DND-41 (cell line): ENCODE measurements around the gene CAPN15.

ENCODE experiments used
- ATAC-seq: fragments of 200-7000 bp; cut with Tn5 transposase; 3 replicates; pipeline ENCODE4 v1.9.1; 2021; ENCODE audit warnings: low read depth; ENCODE audit not compliant: insufficient read depth
- DNase-seq: peaks from one replicate; pipeline ENCODE4 v3.0.0-alpha.2; 2020
- H2AFZ ChIP-seq: 2 replicates; pipeline ENCODE4 v1.6.0; 2012; ENCODE audit warnings: low read depth, low read length
- H3K27ac ChIP-seq: 2 replicates; pipeline ENCODE4 v1.5.1; 2012; ENCODE audit warnings: low read length, inconsistent platforms
- H3K27me3 ChIP-seq: fragments of 200-600 bp; sonication (generic); 2 replicates; pipeline ENCODE4 v1.6.0; 2012; ENCODE audit warnings: low read length, mild to moderate bottlenecking, inconsistent platforms; ENCODE audit not compliant: insufficient read depth, poor library complexity
- H3K36me3 ChIP-seq: 2 replicates; pipeline ENCODE4 v1.5.1; 2012; ENCODE audit warnings: low read length, inconsistent platforms; ENCODE audit not compliant: insufficient read depth
- H3K4me1 ChIP-seq: 2 replicates; pipeline ENCODE4 v1.5.1; 2012; ENCODE audit warnings: mild to moderate bottlenecking, low read length; ENCODE audit not compliant: insufficient read depth
- H3K4me2 ChIP-seq: 2 replicates; pipeline ENCODE4 v1.6.0; 2012; ENCODE audit warnings: mild to moderate bottlenecking, moderate library complexity, low read length, inconsistent platforms; ENCODE audit not compliant: insufficient read depth
- H3K4me3 ChIP-seq, 2 experiments: fragments of 200-600 bp in 1 of 2; shearing (Covaris generic) in 1 of 2; 2 replicates each; pipeline ENCODE4 v1.5.1; 2012 to 2016; ENCODE audit warnings: inconsistent platforms in 2 of 2, low read length in 2 of 2, mild to moderate bottlenecking in 2 of 2, low read depth in 1 of 2, moderate library complexity in 1 of 2
- H3K79me2 ChIP-seq: 2 replicates; pipeline ENCODE4 v1.6.0; 2012; ENCODE audit warnings: low read length, inconsistent platforms; ENCODE audit not compliant: insufficient read depth
- H3K9ac ChIP-seq: 2 replicates; pipeline ENCODE4 v1.6.0; 2012; ENCODE audit warnings: low read depth, mild to moderate bottlenecking, inconsistent platforms, low read length, moderate library complexity
- H3K9me3 ChIP-seq: 2 replicates; pipeline ENCODE4 v1.5.1; 2012; ENCODE audit warnings: low read length, moderate library complexity, mild to moderate bottlenecking, inconsistent platforms; ENCODE audit not compliant: insufficient read depth, severe bottlenecking
- H4K20me1 ChIP-seq: 2 replicates; pipeline ENCODE4 v1.6.0; 2012; ENCODE audit warnings: low read length; ENCODE audit not compliant: insufficient read depth
- EZH2 ChIP-seq: IDR thresholded peaks from 3 replicates; pipeline ENCODE4 v1.6.1; 2012; ENCODE audit warnings: borderline replicate concordance, low read depth, mild to moderate bottlenecking, moderate library complexity, low read length, inconsistent platforms; ENCODE audit not compliant: severe bottlenecking
- TF ChIP-seq, protein P1 (sequence below): IDR thresholded peaks from 2 replicates; pipeline ENCODE4 v1.5.1; 2012; ENCODE audit warnings: borderline replicate concordance, low read length, moderate library complexity, mild to moderate bottlenecking; ENCODE audit not compliant: poor library complexity, severe bottlenecking; ENCODE audit errors: extremely low read depth

CAPN15 gene

DNA sequence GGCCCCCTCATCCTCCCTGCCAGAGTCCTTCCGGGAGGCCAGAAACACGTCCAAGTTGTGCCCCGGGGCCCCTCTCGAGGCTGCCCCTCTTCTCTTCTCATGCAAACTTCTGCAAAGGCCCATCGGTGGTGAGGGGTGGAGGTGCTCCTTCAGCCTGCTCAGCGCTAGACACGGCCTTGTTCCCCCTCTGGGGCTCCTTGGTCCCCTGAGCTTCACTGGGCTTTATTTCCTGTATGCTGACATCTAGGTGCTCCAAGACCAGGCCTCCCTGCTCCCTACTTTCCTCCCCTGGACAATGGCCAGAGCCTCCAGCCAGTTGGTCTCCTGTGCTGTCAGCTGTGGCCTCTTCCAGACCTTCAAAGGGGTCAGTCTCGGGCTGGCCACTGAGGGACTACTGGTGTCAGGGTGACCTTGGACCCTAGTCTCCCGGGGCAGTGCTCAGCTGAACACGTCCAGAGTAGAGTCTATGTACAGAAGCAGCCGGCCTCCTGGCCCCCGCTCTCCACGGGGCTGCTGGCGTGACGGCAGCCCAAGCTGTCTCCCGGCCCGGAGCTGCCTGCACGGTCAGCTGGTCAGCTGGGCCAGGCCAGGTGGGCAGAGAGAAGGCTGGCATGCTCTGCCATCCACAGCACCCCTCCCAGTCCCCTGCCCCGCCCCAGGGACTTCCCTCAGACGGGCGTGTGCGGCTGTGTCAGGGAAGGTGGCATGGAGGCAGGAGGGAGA lies 30.9 kb downstream of the CAPN15 start:
- Histone ChIP-seq H3K9ac (no peak overlapping the region), H3K79me2 (no peaks in the 10 kb centered on the region), H4K20me1 (no peaks in the 10 kb centered on the region; the same call in 1 of the 2 replicates), H2AFZ (no peak overlapping the region), H3K4me3 (no peak overlapping the region), H3K4me1 (no peaks in the 10 kb centered on the region), H3K27me3 (no peaks in the 10 kb centered on the region), H3K9me3 (no peaks in the 10 kb centered on the region), H3K27ac (no peak overlapping the region), H3K36me3 (no peaks in the 10 kb centered on the region; the same call in 1 of the 2 replicates), H3K4me2 (no peak overlapping the region)
- DNase-seq, result no peak
- ATAC-seq, result no peak
- no peak for TF ChIP-seq EZH2
- TF ChIP-seq, protein P1, sequence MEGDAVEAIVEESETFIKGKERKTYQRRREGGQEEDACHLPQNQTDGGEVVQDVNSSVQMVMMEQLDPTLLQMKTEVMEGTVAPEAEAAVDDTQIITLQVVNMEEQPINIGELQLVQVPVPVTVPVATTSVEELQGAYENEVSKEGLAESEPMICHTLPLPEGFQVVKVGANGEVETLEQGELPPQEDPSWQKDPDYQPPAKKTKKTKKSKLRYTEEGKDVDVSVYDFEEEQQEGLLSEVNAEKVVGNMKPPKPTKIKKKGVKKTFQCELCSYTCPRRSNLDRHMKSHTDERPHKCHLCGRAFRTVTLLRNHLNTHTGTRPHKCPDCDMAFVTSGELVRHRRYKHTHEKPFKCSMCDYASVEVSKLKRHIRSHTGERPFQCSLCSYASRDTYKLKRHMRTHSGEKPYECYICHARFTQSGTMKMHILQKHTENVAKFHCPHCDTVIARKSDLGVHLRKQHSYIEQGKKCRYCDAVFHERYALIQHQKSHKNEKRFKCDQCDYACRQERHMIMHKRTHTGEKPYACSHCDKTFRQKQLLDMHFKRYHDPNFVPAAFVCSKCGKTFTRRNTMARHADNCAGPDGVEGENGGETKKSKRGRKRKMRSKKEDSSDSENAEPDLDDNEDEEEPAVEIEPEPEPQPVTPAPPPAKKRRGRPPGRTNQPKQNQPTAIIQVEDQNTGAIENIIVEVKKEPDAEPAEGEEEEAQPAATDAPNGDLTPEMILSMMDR, result no peak

- no peaks in the 10 kb centered on the region for H3K27me3 ChIP-seq
- no peaks in the 10 kb centered on the region for H3K36me3 ChIP-seq
- H3K9me3 ChIP-seq, result no peaks in the 10 kb centered on the region
- H3K27ac ChIP-seq, result no peak overlapping the region
- no peak for TF ChIP-seq EZH2
- TF ChIP-seq, protein P1, result no peak
- H3K4me2 ChIP-seq, result no peak overlapping the region
- H3K4me3 ChIP-seq, result no peak overlapping the region
- no peaks in the 10 kb centered on the region for H3K79me2 ChIP-seq
- DNase-seq, result no peak
- ATAC-seq, result no peak
- H3K9ac ChIP-seq, result no peak overlapping the region
- no peak overlapping the region for H2AFZ ChIP-seq
- H4K20me1 ChIP-seq, result no peaks in the 10 kb centered on the region; the same call in 1 of the 2 replicates
- H3K4me1 ChIP-seq, result no peaks in the 10 kb centered on the region
These were observed 31.5 kb downstream of the CAPN15 start for GRCh38 chr16:559021-559380.

DNA sequence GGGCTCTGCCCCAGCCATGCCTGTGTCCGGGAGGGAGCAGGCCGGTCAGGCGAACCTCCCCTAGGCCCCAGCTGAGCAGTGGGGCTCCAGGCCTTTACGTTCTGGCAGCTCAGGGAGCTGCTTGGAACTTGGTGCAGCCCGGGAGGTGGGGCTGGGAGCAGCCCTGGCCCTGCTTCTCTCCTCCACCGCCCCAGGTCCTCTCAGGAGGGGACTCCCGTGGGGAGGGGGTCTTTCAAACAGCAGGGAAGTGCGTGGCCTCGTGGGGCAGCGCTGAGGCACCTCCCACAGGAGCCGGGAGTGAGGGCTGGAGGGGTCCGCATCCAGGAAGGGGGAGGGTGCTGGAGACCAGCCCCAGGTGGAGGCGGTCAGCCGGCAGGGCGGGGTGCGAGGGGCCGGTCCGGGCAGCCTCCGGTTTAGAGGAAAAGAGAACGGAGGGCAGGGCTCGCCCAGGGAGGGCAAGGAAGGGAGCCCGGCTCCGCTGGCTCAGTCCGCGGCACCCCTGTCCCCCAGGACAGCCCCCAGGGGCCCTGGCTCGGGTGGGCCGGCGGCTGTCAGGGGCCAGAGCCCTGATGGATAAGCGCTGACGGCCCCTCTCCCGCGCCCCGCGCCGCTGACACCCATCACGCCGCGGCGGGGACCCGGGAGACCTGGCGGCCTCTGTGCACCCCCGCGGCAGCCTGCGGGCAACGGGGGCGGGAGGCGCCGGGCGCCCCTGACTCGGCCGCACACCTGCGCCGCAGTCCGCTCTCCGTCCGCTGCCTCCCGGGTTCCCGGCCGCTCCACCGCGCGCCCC lies 32.1 kb downstream of the CAPN15 start:
- no peak for DNase-seq
- no peak for ATAC-seq
- Histone ChIP-seq H3K9me3 (no peaks in the 10 kb centered on the region), H3K4me2 (no peak overlapping the region), H2AFZ (no peak overlapping the region), H4K20me1 (no peaks in the 10 kb centered on the region; the same call in 1 of the 2 replicates), H3K27me3 (no peaks in the 10 kb centered on the region), H3K79me2 (no peaks in the 10 kb centered on the region), H3K27ac (no peak overlapping the region), H3K36me3 (no peaks in the 10 kb centered on the region), H3K9ac (no peak overlapping the region), H3K4me3 (no peak overlapping the region), H3K4me1 (no peaks in the 10 kb centered on the region)
- TF ChIP-seq EZH2, result no peak
- TF ChIP-seq, protein P1, result no peak
